NCI-H1092 (cell line): ENCODE results near the gene SLC7A1.

Experiments used
- DNase-seq: peaks from one replicate; lab custom pipeline; 2025; lab: John Stamatoyannopoulos, UW

The SLC7A1 gene

GRCh38 chr13:29583073-29583785 is 12.3 kb downstream of the SLC7A1 start:
- no peak for DNase-seq

GRCh38 chr13:29582171-29582570 is 13.3 kb downstream of the SLC7A1 start:
- no peak for DNase-seq

GRCh38 chr13:29581666-29582065 is 13.8 kb downstream of the SLC7A1 start:
- DNase-seq, result no peak

- no peak for DNase-seq
Observed at GRCh38 chr13:29579094-29579493, 16.4 kb downstream of the SLC7A1 start.

- DNase-seq, result no peak
Observed at GRCh38 chr13:29578300-29579085, 17.0 kb downstream of the SLC7A1 start.

- no peak for DNase-seq
Observed at GRCh38 chr13:29577136-29578051, 18.1 kb downstream of the SLC7A1 start.

GRCh38 chr13:29576581-29576980 is 18.9 kb downstream of the SLC7A1 start:
- no peak for DNase-seq

GRCh38 chr13:29575098-29575497 is 20.4 kb downstream of the SLC7A1 start:
- no peak for DNase-seq

GRCh38 chr13:29573190-29573589 is 22.3 kb downstream of the SLC7A1 start:
- no peak for DNase-seq

GRCh38 chr13:29572575-29572974 is 22.9 kb downstream of the SLC7A1 start:
- DNase-seq, result no peak

GRCh38 chr13:29571876-29572570 is 23.5 kb downstream of the SLC7A1 start:
- no peak for DNase-seq

- DNase-seq, result no peak
Observed at GRCh38 chr13:29570051-29570654, 25.3 kb downstream of the SLC7A1 start.

GRCh38 chr13:29569253-29570050 is 26.0 kb downstream of the SLC7A1 start:
- no peak for DNase-seq

- DNase-seq, result no peak
Observed at GRCh38 chr13:29568731-29569130, 26.8 kb downstream of the SLC7A1 start.

- DNase-seq, result no peak
Observed at GRCh38 chr13:29567411-29567810, 28.1 kb downstream of the SLC7A1 start.

- DNase-seq, result no peak
Observed at GRCh38 chr13:29566206-29566605, 29.3 kb downstream of the SLC7A1 start.

- no peak for DNase-seq
Observed at GRCh38 chr13:29564818-29565217, 30.7 kb downstream of the SLC7A1 start.

GRCh38 chr13:29564373-29564772 is 31.1 kb downstream of the SLC7A1 start:
- DNase-seq, result no peak

- DNase-seq, result no peak
Observed at GRCh38 chr13:29563941-29564340, 31.5 kb downstream of the SLC7A1 start.

- no peak for DNase-seq
Observed at GRCh38 chr13:29562786-29563438, 32.6 kb downstream of the SLC7A1 start.
